Calu3 (cell line): Measurements from ENCODE around the gene GALNT17. TPM values are rescaled to one million over a fixed set of nuclear protein-coding genes. Genes with fewer than 3 reads are reported as not detected.

Experiments used
- BruUV-seq: library from RNA; stranded (reverse); fragments of 400-500 nt; replicated peaks from 2 replicates; lab custom pipeline; 2021; lab: Mats Ljungman, UMichigan
- CTCF ChIA-PET: fragments of 300-600 bp; sonication (Branson Sonifier 250); formaldehyde crosslinking; loops from one replicate; lab custom pipeline; 2022; ENCODE audit warnings: antibody characterized with exemption; lab: Charles Lee
- DNase-seq: peaks from one replicate; pipeline ENCODE4 v3.0.0; 2022
- H3K27ac Mint-ChIP-seq: one replicate; pipeline ENCODE4 v1.8.0; 2022; ENCODE audit warnings: mixed read lengths; ENCODE audit not compliant: unreplicated experiment
- H3K27me3 Mint-ChIP-seq: one replicate; pipeline ENCODE4 v1.8.0; 2022; ENCODE audit warnings: mixed read lengths; ENCODE audit not compliant: unreplicated experiment
- H3K36me3 Mint-ChIP-seq: one replicate; pipeline ENCODE4 v1.8.0; 2022; ENCODE audit warnings: mild to moderate bottlenecking, moderate library complexity, mixed read lengths; ENCODE audit not compliant: insufficient read depth, unreplicated experiment
- H3K4me1 Mint-ChIP-seq: one replicate; pipeline ENCODE4 v1.8.0; 2022; ENCODE audit warnings: mild to moderate bottlenecking, low read depth, mixed read lengths; ENCODE audit not compliant: unreplicated experiment
- H3K4me3 Mint-ChIP-seq: one replicate; pipeline ENCODE4 v1.8.0; 2022; ENCODE audit warnings: mild to moderate bottlenecking, low read depth, moderate library complexity, mixed read lengths; ENCODE audit not compliant: unreplicated experiment
- H3K9me3 Mint-ChIP-seq: one replicate; pipeline ENCODE4 v1.8.0; 2022; ENCODE audit warnings: low read depth, mixed read lengths; ENCODE audit not compliant: unreplicated experiment
- intact Hi-C: fragments of 100-400 bp; cut with micrococcal nuclease; formaldehyde crosslinking; loops from one replicate; pipeline ENCODE4 v1.10.0; 2022; ENCODE audit not compliant: unreplicated experiment
- total RNA-seq: library from RNA; stranded (reverse); gene quantifications from 2 replicates; pipeline ENCODE4 v1.2.3, GENCODE V29; 2022
- TF ChIP-seq, protein P1 (sequence below): fragments of 200-600 bp; IDR thresholded peaks from one replicate; pipeline ENCODE4 v1.8.0; 2022; ENCODE audit warnings: antibody characterized with exemption; ENCODE audit not compliant: unreplicated experiment

Gene GALNT17
- total RNA-seq, 1 experiment from 2014 or later = not detected

DNA sequence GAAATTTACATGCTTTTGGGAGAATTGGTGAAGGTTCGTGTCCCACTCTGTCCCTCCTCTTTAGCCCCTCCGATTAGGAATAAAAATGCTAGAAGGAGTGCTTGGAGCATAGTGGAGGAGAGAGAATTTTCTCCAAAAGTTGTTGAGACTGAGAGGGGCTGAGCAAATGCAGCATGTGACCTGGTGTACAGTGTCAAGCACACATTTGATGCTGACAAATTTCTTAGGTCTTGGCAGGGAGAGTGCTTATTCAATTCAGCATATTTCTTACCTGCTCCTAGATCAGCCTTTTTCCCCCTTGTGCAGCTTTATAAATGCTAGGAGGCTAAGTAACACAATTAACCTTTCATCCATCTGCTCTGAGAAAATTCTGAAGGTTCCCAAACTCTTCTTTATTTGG is 189.0 kb downstream of the GALNT17 start:
- Mint-ChIP-seq H3K4me3 (no peak overlapping the region), H3K27me3 (no peaks in the 10 kb centered on the region)
- intact Hi-C loops = no loop called here

DNA sequence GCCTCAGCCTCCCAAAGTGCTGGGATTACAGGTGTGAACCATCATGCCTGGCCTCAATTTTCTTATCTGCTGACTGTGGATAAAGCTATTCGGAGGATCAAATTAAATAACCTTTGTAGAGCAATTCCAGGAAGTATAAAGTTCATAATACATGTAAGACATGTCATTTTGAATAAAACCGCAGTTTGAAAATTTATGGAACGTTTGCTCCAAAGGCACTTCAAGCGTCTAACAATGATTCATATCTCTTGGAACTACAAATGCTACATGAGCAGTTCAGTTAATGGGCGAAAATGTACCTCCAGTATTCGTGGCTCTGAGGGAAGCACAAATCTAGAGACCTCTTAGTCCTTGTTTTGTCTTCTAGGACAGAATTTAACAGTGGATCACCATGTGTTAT is 190.3 kb downstream of the GALNT17 start:
- H3K27ac Mint-ChIP-seq = no peak overlapping the region
- H3K9me3 Mint-ChIP-seq = peaks cover 7% of the 10 kb centered on the region
- TF ChIP-seq, protein P1, sequence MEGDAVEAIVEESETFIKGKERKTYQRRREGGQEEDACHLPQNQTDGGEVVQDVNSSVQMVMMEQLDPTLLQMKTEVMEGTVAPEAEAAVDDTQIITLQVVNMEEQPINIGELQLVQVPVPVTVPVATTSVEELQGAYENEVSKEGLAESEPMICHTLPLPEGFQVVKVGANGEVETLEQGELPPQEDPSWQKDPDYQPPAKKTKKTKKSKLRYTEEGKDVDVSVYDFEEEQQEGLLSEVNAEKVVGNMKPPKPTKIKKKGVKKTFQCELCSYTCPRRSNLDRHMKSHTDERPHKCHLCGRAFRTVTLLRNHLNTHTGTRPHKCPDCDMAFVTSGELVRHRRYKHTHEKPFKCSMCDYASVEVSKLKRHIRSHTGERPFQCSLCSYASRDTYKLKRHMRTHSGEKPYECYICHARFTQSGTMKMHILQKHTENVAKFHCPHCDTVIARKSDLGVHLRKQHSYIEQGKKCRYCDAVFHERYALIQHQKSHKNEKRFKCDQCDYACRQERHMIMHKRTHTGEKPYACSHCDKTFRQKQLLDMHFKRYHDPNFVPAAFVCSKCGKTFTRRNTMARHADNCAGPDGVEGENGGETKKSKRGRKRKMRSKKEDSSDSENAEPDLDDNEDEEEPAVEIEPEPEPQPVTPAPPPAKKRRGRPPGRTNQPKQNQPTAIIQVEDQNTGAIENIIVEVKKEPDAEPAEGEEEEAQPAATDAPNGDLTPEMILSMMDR = no peak
- no peaks in the 10 kb centered on the region for H3K36me3 Mint-ChIP-seq
- no peaks in the 10 kb centered on the region for H3K4me1 Mint-ChIP-seq
- H3K27me3 Mint-ChIP-seq = no peaks in the 10 kb centered on the region
- intact Hi-C loops = no loop called here
- DNase-seq = no peak
- BruUV-seq = no TSS peak
- CTCF ChIA-PET = no interaction called here
- no peak overlapping the region for H3K4me3 Mint-ChIP-seq

More for the DNA sequence above, 189.0 kb downstream of the GALNT17 start:
- Mint-ChIP-seq H3K36me3 (no peaks in the 10 kb centered on the region), H3K4me1 (no peaks in the 10 kb centered on the region), H3K27ac (no peak overlapping the region), H3K9me3 (peaks cover 7% of the 10 kb centered on the region)
- TF ChIP-seq, protein P1 = no peak
- no peak for DNase-seq
- BruUV-seq = no TSS peak
- CTCF ChIA-PET = no interaction called here

DNA sequence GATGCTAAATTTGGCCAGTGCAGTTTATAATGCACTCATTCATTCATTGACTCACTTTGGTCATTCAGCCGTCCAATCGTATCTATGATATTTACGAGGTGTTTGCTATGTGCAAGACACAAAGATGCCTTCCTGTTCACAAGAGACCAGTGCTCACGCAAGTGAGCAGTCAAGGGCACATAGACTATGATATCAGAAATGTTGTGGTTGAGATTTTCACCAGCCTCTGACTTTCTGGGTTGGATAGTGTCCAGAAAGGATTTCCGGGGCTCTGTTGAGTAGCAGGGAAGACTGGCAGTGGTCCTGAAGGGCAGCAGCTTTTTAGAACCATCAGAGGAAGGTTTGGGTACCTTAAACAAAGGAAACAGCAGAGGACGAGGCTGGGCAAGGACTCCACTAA is 191.8 kb downstream of the GALNT17 start:
- Mint-ChIP-seq H3K27ac (no peak overlapping the region), H3K4me1 (no peaks in the 10 kb centered on the region), H3K4me3 (no peak overlapping the region), H3K36me3 (no peaks in the 10 kb centered on the region), H3K9me3 (peaks cover 10% of the 10 kb centered on the region), H3K27me3 (no peaks in the 10 kb centered on the region)
- CTCF ChIA-PET = no interaction called here
- intact Hi-C loops = no loop called here
- no TSS peak for BruUV-seq
- no peak for DNase-seq
- TF ChIP-seq, protein P1 = no peak

DNA sequence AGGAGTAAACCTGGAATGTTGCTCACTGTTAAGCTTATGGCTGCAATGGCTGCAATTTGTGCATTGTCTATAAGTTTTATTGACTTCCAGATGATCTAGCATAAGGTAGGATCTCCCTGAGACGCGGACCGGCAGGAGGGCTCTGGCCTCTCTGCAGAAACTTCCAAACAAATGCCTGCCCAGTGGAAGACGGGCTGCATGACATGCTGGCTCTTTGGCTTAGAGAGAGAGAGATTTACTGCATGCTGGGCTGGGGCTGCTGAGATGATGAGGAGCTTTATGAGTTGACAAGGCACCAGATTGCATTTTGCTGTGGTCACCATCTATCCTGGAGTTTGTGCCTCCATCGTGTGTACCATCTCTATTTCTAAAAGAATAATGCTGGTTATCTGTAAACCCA is 193.2 kb downstream of the GALNT17 start:
- no TSS peak for BruUV-seq
- TF ChIP-seq, protein P1 = no peak
- H3K4me3 Mint-ChIP-seq = no peak overlapping the region
- no peak overlapping the region for H3K27ac Mint-ChIP-seq
- H3K27me3 Mint-ChIP-seq = no peaks in the 10 kb centered on the region
- no peaks in the 10 kb centered on the region for H3K36me3 Mint-ChIP-seq
- CTCF ChIA-PET = no interaction called here
- H3K4me1 Mint-ChIP-seq = no peaks in the 10 kb centered on the region
- intact Hi-C loops = no loop called here
- peaks cover 3% of the 10 kb centered on the region for H3K9me3 Mint-ChIP-seq
- no peak for DNase-seq
